NB4 (cell line): ENCODE results near the gene TNFRSF25.

Source experiments
- CTCF ChIP-seq: IDR thresholded peaks from one replicate; pipeline ENCODE4 v1.5.1; 2012; ENCODE audit warnings: low read depth, low read length
- MYC ChIP-seq: IDR thresholded peaks from 2 replicates; pipeline ENCODE4 v1.6.1; 2011; ENCODE audit warnings: low read depth, low read length
- POLR2A ChIP-seq: IDR thresholded peaks from 2 replicates; pipeline ENCODE4 v1.6.1; 2011; ENCODE audit warnings: mild to moderate bottlenecking; ENCODE audit not compliant: insufficient read length; ENCODE audit errors: extremely low read depth
- TF ChIP-seq, protein P1 (sequence below): IDR thresholded peaks from 2 replicates; pipeline ENCODE4 v1.6.1; 2011; ENCODE audit warnings: low read depth, low read length

GRCh38 chr1:6414881-6415626, 50.9 kb downstream of the TNFRSF25 start:
- TF ChIP-seq POLR2A (no peak), CTCF (no peak), MYC (peak; percentile 57; the same call in 1 of the 2 replicates)
- TF ChIP-seq, protein P1, sequence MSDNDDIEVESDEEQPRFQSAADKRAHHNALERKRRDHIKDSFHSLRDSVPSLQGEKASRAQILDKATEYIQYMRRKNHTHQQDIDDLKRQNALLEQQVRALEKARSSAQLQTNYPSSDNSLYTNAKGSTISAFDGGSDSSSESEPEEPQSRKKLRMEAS = peak; percentile 50; the same call in 1 of the 2 replicates
